ENCODE data around the gene DPPA4.

Gene DPPA4

DNA sequence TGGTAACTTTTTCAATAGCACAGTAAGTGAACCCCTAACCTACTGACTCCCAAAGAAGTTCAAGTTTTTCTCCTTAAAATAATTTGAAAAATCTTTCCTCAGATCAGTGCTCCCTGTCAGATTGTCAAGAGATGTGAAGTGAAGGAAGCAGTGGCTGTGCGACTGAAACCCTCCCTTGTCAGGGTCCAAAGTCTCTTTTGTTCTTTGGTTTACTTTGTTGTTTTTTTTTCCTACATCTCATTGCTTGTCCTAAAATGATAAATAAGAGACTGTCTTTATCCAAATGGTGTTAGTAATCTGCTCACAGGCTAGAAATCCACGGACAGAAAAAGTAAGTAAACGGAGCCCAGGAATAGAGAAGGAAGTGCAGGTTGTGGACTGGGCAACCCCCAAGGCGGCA lies 976 bp upstream of the DPPA4 start:
- no peak for DNase-seq

GRCh38 chr3:109336291-109336861 lies 970 bp downstream of the DPPA4 start:
- peak in 1 of 2 donors; percentile 4 for DNase-seq

- no peak for DNase-seq
Measured at GRCh38 chr3:109334572-109334971, 2.8 kb downstream of the DPPA4 start.

DNA sequence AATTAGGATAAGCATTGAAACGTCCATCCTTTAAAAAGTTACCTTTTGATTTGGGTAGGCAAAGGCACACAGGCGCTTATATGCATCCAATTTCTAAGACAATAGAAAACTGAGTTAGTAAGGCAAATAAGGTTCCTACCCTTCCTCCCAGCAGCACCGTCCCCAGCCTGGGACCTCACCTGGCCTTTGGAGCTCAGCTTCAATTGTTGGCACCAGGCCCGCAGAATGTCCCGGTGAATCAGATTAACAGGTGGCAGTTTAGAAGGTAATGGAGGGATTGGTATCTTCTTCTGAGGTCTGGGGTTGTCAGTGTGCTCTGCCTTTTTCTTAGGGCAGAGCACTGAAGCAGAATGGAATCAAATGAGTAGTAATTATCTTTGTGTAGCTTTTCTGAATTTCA lies 5.7 kb downstream of the DPPA4 start:
- DNase-seq, result no peak

- no peak for DNase-seq
Measured at GRCh38 chr3:109330405-109330804, 6.9 kb downstream of the DPPA4 start.

DNA sequence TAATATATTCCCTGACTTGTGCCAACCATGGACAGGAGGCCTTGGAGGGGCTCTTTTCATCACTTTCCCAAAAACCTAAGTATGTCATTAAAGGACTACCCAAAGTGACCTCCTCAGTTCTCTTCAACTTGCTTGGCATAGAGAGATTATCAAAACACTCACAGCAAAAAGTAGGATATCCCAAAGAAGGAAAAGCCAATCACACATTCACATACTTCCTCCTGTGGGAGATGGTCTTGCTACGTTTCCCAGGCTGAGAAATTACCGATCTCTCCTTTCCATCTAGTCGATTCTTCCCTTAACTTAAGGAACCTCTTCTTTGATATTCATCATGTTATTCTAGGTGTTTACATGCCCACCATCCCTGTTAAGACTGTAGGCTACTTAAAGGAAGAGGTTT lies 9.1 kb downstream of the DPPA4 start:
- no peak for DNase-seq

DNA sequence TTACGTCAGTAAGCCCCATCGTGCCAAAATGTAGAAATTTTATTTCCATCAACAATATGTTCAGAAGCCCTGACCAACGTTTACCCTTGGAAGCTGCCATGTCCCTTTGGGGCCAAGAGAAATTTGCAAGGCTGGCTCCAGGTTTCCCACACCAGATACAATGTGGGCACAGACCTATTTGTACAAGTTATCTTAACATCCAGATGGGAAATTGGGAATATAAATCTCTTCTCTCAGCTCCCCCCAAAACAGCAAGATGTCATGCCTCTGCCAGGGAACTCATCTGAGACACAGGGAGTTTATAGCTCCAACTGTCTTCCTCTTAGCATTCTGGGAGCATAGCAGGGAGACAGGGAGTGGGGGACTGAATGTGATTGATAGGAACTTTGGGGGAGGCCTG lies 11.7 kb downstream of the DPPA4 start:
- no peak for DNase-seq

DNA sequence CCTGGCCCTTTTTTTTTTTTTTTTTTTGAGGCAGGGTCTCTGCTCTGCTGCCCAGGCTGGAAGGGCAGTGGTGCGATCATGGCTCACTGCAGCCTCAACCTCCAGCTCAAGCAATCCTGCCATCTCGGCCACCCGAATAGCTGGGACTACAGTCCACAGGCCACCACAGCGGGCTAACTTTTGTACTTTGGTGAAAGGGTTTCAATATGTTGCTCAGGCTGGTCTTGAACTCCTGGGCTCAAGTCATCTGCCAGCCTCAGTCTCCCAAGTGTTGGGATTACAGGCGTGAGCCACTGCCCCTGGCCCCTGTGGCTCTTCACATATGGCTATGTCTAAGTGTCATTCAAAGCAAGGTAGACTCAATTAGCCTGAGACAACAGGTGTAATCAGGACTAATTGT lies 12.2 kb downstream of the DPPA4 start:
- DNase-seq, result no peak

DNA sequence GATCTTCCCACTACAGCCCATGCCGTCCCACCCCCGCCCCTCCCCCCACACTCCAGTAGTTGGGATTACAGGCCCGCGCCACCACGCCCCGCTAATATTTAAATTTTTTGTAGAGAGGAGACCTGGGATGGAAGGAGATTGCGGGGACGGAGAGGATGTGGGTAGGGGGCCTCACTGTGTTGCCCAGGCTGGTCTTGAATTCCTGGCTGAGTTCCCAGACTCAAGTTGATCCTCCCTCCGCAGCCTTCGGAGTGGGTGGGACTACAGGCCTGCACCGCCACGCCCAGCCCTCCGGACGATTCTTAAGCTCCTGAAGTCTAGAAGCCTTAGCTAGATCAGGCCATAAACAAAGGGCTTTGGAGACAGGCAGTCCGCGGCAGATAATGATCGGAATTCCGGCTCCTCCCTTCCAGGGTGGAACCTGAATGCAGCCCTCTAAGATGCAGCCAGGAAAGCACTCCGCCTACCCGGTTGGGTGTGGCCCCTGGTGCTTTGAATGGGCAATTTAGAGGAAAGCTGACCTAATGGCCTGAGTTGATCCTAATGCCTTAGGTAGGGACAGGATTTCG lies 21.1 kb downstream of the DPPA4 start, which contains the start of gene DPPA2:
DPPA2 (minus strand) TSS at position 356 of the 569 bp plus-strand sequence. CDS start 1,975 bp downstream, outside the sequence.
- DNase-seq, result no peak

DNA sequence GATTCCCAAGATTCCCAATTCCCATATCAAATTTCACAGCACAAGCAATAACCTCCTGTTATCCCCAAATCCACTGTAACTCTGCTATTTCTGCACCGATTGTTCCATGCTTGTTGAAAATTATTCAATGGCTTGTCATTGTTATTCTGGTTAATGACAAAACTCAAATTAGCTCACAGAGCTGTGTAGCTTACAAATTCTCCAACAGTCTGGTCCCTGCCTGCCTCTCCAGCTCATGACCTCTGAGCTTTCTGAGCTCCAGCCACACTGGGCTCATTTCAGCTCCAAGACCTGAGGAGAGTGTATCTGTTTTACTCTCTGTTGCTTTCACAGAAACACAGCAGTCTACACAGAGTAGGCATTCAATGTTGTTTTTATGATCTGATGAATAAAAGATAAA lies 24.3 kb downstream of the DPPA4 start:
- DNase-seq, result no peak

- DNase-seq, result no peak
Measured at GRCh38 chr3:109297496-109297895, 39.9 kb downstream of the DPPA4 start.

DNA sequence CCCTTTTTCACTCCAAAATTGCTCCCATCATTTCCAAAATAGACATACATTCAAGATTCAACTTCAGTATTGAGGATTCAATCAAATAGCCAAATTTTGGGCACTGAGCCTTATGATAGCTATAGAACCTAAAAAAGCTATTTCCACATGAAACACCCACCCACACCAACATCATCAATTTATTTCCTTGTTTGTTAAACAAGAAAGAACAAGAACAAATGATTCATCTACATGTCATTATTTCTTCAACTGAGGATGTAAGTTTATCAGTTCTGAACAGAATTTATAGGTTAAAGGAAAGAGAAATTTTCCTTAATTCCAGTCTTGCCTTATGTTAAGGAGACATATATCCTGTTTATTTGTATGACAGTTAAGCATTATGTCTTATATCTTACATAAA lies 53.3 kb downstream of the DPPA4 start:
- DNase-seq, result no peak

- DNase-seq, result no peak
Measured at GRCh38 chr3:109278546-109278945, 58.8 kb downstream of the DPPA4 start.

- DNase-seq, result no peak
Measured at GRCh38 chr3:109278141-109278540, 59.2 kb downstream of the DPPA4 start.
